Keratinocyte (primary cell): ENCODE data around the gene TMEM238L.

ENCODE experiments used
- EZH2 ChIP-seq: IDR thresholded peaks from one replicate; pipeline ENCODE4 v1.6.1; 2012; ENCODE audit warnings: inconsistent platforms, mild to moderate bottlenecking, low read length, moderate library complexity
- TF ChIP-seq, protein P1 (sequence below), 3 experiments: IDR thresholded peaks in 1 of 3; conservative IDR thresholded peaks in 1 of 3; optimal IDR thresholded peaks in 1 of 3; 2 replicates in 2 of 3; 3 replicates in 1 of 3; pipeline versions ENCODE3 to v1.5.1; 2011; ENCODE audit warnings: low read length in 3 of 3, mild to moderate bottlenecking in 3 of 3, moderate library complexity in 2 of 3, control low read depth in 1 of 3, inconsistent platforms in 1 of 3; ENCODE audit not compliant: insufficient read depth in 2 of 3; ENCODE audit errors: extremely low read depth in 1 of 3

DNA sequence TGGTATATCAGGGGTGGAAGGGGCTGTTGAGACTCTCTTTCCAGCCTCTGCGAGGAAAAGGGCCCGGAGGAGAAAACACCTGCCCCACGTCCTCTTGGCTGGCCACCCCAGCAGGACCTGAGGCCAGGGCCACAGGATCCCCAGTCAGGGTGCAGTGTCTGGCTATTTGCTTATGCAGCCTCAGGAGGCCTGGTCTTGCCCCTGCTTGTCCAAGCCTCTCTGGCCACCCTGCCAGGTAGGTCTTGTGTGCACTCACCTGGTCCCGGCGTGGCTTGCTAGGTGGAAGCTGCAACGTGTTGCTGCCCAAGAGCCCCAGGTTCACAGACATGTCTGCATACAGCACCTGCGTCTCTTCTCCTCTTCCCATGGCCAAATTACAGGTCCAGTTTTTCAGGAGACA is 549 bp downstream of the TMEM238L start:
- TF ChIP-seq, protein P1, sequence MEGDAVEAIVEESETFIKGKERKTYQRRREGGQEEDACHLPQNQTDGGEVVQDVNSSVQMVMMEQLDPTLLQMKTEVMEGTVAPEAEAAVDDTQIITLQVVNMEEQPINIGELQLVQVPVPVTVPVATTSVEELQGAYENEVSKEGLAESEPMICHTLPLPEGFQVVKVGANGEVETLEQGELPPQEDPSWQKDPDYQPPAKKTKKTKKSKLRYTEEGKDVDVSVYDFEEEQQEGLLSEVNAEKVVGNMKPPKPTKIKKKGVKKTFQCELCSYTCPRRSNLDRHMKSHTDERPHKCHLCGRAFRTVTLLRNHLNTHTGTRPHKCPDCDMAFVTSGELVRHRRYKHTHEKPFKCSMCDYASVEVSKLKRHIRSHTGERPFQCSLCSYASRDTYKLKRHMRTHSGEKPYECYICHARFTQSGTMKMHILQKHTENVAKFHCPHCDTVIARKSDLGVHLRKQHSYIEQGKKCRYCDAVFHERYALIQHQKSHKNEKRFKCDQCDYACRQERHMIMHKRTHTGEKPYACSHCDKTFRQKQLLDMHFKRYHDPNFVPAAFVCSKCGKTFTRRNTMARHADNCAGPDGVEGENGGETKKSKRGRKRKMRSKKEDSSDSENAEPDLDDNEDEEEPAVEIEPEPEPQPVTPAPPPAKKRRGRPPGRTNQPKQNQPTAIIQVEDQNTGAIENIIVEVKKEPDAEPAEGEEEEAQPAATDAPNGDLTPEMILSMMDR (optimal IDR thresholded peaks at IDR 0.05 in 1 of 3, IDR thresholded peaks at IDR 0.05 in 1 of 3, conservative IDR thresholded peaks at IDR 0.05 in 1 of 3; ENCODE audit: extremely low read depth in 1 of 3, insufficient read depth in 2 of 3, low read length in 3 of 3) = no peak
- no peak for TF ChIP-seq EZH2
